ENCODE measurements around the gene EXO1.
"Not testable (repeated sequence)": the region's sequence is repeated elsewhere in the genome, so short reads cannot be mapped to it uniquely, and the experiment has no call there.

EXO1 gene

GRCh38 chr1:241837416-241837815, 10.6 kb upstream of the EXO1 start:
- DNase-seq, result no peak

- DNase-seq, result no peak
Measured at GRCh38 chr1:241837901-241838300, 10.1 kb upstream of the EXO1 start.

- DNase-seq, result no peak
Measured at GRCh38 chr1:241838897-241839296, 9.1 kb upstream of the EXO1 start.

- no peak for DNase-seq
Measured at GRCh38 chr1:241839369-241839979, 8.5 kb upstream of the EXO1 start.

- no peak for DNase-seq
Measured at GRCh38 chr1:241840164-241840563, 7.8 kb upstream of the EXO1 start.

- no peak for DNase-seq
Measured at GRCh38 chr1:241841691-241842090, 6.3 kb upstream of the EXO1 start.

- DNase-seq, result no peak
Measured at GRCh38 chr1:241842565-241842964, 5.4 kb upstream of the EXO1 start.

- DNase-seq, result no peak
Measured at GRCh38 chr1:241844593-241844992, 3.4 kb upstream of the EXO1 start.

- no peak for DNase-seq
Measured at GRCh38 chr1:241846375-241846774, 1.6 kb upstream of the EXO1 start.

- no peak for DNase-seq
Measured at GRCh38 chr1:241846862-241847539, 1.0 kb upstream of the EXO1 start.

- DNase-seq, result no peak
Measured at GRCh38 chr1:241847540-241847795, 536 bp upstream of the EXO1 start.

GRCh38 chr1:241848686-241849344, 811 bp downstream of the EXO1 start:
- no peak for DNase-seq

GRCh38 chr1:241849345-241849695, 1.3 kb downstream of the EXO1 start:
- DNase-seq, result no peak

- not testable (repeated sequence) for DNase-seq
Measured at GRCh38 chr1:241855545-241856140, 7.6 kb downstream of the EXO1 start.

- DNase-seq, result no peak
Measured at GRCh38 chr1:241857131-241857530, 9.1 kb downstream of the EXO1 start.

- no peak for DNase-seq
Measured at GRCh38 chr1:241860922-241861321, 12.9 kb downstream of the EXO1 start.

- no peak for DNase-seq
Measured at GRCh38 chr1:241869022-241869421, 21.0 kb downstream of the EXO1 start.

- no peak for DNase-seq
Measured at GRCh38 chr1:241870336-241870735, 22.3 kb downstream of the EXO1 start.

- DNase-seq, result no peak
Measured at GRCh38 chr1:241870746-241871430, 22.9 kb downstream of the EXO1 start.

GRCh38 chr1:241881440-241881839, 33.4 kb downstream of the EXO1 start:
- DNase-seq, result no peak

GRCh38 chr1:241883159-241883558, 35.2 kb downstream of the EXO1 start:
- DNase-seq, result no peak

- DNase-seq, result no peak
Measured at GRCh38 chr1:241888232-241888631, 40.2 kb downstream of the EXO1 start.

GRCh38 chr1:241891296-241891695, 43.3 kb downstream of the EXO1 start:
- no peak for DNase-seq

GRCh38 chr1:241894016-241894415, 46.0 kb downstream of the EXO1 start:
- DNase-seq, result no peak

Data from DMS 273 treated with DMSO at 0.1 percent for 48 hours (cell line).